Trophoblast cell (in vitro differentiated cells and primary cell): Measurements from ENCODE around the gene SORCS1.

ENCODE experiments used
- DNase-seq, 2 donors: peaks; one replicate each; pipeline ENCODE4 v3.0.0-alpha.2; 2016
- H2AFZ ChIP-seq: 2 replicates; pipeline ENCODE4 v1.6.1; 2013; ENCODE audit warnings: low read length, moderate library complexity, mild to moderate bottlenecking; ENCODE audit not compliant: insufficient read depth, poor library complexity
- H2AK5ac ChIP-seq: 2 replicates; pipeline ENCODE4 v1.6.1; 2013; ENCODE audit warnings: mild to moderate bottlenecking, low read length
- H2BK120ac ChIP-seq: 2 replicates; pipeline ENCODE4 v1.6.1; 2013; ENCODE audit warnings: low read length, mild to moderate bottlenecking, moderate library complexity; ENCODE audit not compliant: insufficient read depth, poor library complexity
- H2BK12ac ChIP-seq: 2 replicates; pipeline ENCODE4 v1.6.1; 2013; ENCODE audit warnings: mild to moderate bottlenecking, low read length, moderate library complexity
- H2BK5ac ChIP-seq: 2 replicates; pipeline ENCODE4 v1.6.1; 2013; ENCODE audit warnings: low read length, low read depth, moderate library complexity, mild to moderate bottlenecking; ENCODE audit not compliant: poor library complexity
- H3K14ac ChIP-seq: 2 replicates; pipeline ENCODE4 v1.6.1; 2013; ENCODE audit warnings: mild to moderate bottlenecking, low read length
- H3K18ac ChIP-seq: 2 replicates; pipeline ENCODE4 v1.6.1; 2013; ENCODE audit warnings: mild to moderate bottlenecking, low read length
- H3K23ac ChIP-seq: 2 replicates; pipeline ENCODE4 v1.6.1; 2013; ENCODE audit warnings: low read length
- H3K27ac ChIP-seq: 2 replicates; pipeline ENCODE4 v1.5.1; 2013; ENCODE audit warnings: low read depth, mild to moderate bottlenecking, inconsistent platforms, low read length, moderate library complexity
- H3K27me3 ChIP-seq: 2 replicates; pipeline ENCODE4 v1.6.1; 2013; ENCODE audit warnings: inconsistent platforms, mild to moderate bottlenecking, low read length, moderate library complexity; ENCODE audit not compliant: insufficient read depth
- H3K36me3 ChIP-seq, 2 experiments: 1 replicate in 1 of 2; 2 replicates in 1 of 2; pipeline ENCODE4 v1.6.1; 2013; ENCODE audit warnings: low read length in 2 of 2, mild to moderate bottlenecking in 2 of 2, moderate library complexity in 1 of 2; ENCODE audit not compliant: insufficient read depth in 2 of 2, control insufficient read depth in 1 of 2
- H3K4ac ChIP-seq: 2 replicates; pipeline ENCODE4 v1.6.1; 2013; ENCODE audit warnings: low read depth, mild to moderate bottlenecking, low read length, moderate library complexity
- H3K4me1 ChIP-seq, 2 experiments: 1 replicate in 1 of 2; 2 replicates in 1 of 2; pipeline ENCODE4 v1.6.1; 2013; ENCODE audit warnings: low read length in 2 of 2, mild to moderate bottlenecking in 2 of 2, moderate library complexity in 1 of 2; ENCODE audit not compliant: insufficient read depth in 2 of 2, control insufficient read depth in 1 of 2
- H3K4me2 ChIP-seq: 2 replicates; pipeline ENCODE4 v1.6.1; 2013; ENCODE audit warnings: inconsistent platforms, mild to moderate bottlenecking, low read length, moderate library complexity
- H3K4me3 ChIP-seq: 2 replicates; pipeline ENCODE4 v1.5.1; 2013; ENCODE audit warnings: mild to moderate bottlenecking, low read depth, low read length, inconsistent platforms
- H3K79me1 ChIP-seq: one replicate; pipeline ENCODE4 v1.6.1; 2013; ENCODE audit warnings: low read length
- H3K79me2 ChIP-seq: 2 replicates; pipeline ENCODE4 v1.6.1; 2013; ENCODE audit warnings: low read length, mild to moderate bottlenecking; ENCODE audit not compliant: control insufficient read depth, insufficient read depth, poor library complexity
- H3K9ac ChIP-seq: 2 replicates; pipeline ENCODE4 v1.6.1; 2013; ENCODE audit warnings: mild to moderate bottlenecking, low read length
- H3K9me3 ChIP-seq: 2 replicates; pipeline ENCODE4 v1.6.1; 2013; ENCODE audit warnings: low read depth, mild to moderate bottlenecking, control low read depth, inconsistent platforms, low read length; ENCODE audit not compliant: insufficient read depth
- H4K12ac ChIP-seq: 2 replicates; pipeline ENCODE4 v1.6.1; 2013; ENCODE audit warnings: low read depth, mild to moderate bottlenecking, low read length, moderate library complexity
- H4K8ac ChIP-seq: 2 replicates; pipeline ENCODE4 v1.6.1; 2013; ENCODE audit warnings: low read depth, mild to moderate bottlenecking, low read length, moderate library complexity
- H4K91ac ChIP-seq: one replicate; pipeline ENCODE4 v1.6.1; 2013; ENCODE audit warnings: low read depth, mild to moderate bottlenecking, low read length, moderate library complexity
- WGBS: extraction: QIAGEN DNeasy Blood & Tissue Kit; methylation state at CpG from one replicate; pipeline ENCODE4 v1.1.7; 2013; ENCODE audit warnings: missing lambda C conversion rate; ENCODE audit not compliant: insufficient read length, insufficient coverage; ENCODE audit errors: extremely low coverage; 5-methylcytosine and 5-hydroxymethylcytosine counted together

SORCS1 gene

DNA sequence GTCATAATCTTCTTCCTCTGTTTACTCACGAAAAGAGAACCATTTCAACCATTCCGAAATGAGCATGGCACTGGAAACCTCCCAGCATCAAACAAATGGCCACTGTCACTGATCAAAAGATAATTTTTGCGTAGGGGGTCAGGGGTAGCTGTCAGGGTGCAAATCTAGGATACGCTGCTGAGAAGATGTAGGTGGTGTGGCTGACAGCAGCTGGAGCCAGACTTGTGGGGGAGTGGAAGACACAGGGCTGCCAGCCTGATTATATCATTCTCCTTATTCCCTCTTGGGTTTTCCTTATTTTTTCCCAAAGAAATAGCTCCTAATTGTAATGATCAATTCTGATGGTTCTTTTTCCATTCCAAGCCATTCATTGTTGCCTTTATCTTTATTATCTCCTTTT lies 266.1 kb downstream of the SORCS1 start:
- H3K4me3 ChIP-seq: no peak overlapping the region
- no peak overlapping the region for H3K14ac ChIP-seq
- H2AK5ac ChIP-seq: no peak overlapping the region
- H2BK12ac ChIP-seq: no peak overlapping the region
- no peak overlapping the region for H3K23ac ChIP-seq
- no peaks in the 10 kb centered on the region for H3K27me3 ChIP-seq
- H3K9ac ChIP-seq: no peak overlapping the region
- H3K79me1 ChIP-seq: no peaks in the 10 kb centered on the region
- no peak overlapping the region for H3K4ac ChIP-seq
- H2BK5ac ChIP-seq: no peak overlapping the region
- no peak overlapping the region for H4K12ac ChIP-seq
- no peaks in the 10 kb centered on the region for H3K4me1 ChIP-seq
- no peak overlapping the region for H3K4me2 ChIP-seq
- H2BK120ac ChIP-seq: no peak overlapping the region
- no peak overlapping the region for H3K27ac ChIP-seq
- H4K91ac ChIP-seq: no peak overlapping the region
- no CpG with 5 or more reads among the region's 4 CpGs for WGBS
- H3K9me3 ChIP-seq: no peaks in the 10 kb centered on the region
- no peak overlapping the region for H2AFZ ChIP-seq
- H4K8ac ChIP-seq: no peak overlapping the region
- no peaks in the 10 kb centered on the region for H3K36me3 ChIP-seq
- H3K18ac ChIP-seq: no peak overlapping the region
- no peaks in the 10 kb centered on the region for H3K79me2 ChIP-seq
- no peak for DNase-seq

DNA sequence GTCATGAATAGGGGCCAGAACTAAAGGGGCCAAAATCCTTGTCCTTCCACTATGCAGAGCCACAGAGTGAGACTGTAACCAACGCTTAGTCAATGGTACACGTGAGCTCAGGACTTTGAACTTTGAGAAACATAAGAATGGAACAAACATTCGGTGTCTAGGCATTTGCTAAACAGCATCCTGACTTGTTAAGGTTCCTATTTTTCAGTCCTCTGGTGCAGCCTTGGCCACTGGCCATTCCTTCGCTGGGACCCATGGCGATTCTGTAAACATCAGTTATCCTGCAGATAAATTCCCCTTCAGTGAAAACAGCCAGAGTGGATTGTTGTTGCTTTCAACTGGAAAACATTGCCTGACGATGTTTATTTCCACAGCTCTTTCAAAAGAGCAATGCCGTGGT lies 266.8 kb downstream of the SORCS1 start:
- DNase-seq: no peak
- Histone ChIP-seq H4K8ac (no peak overlapping the region), H3K4me3 (no peak overlapping the region), H2BK120ac (no peak overlapping the region), H4K91ac (no peak overlapping the region), H4K12ac (no peak overlapping the region), H3K4me2 (no peak overlapping the region), H3K27me3 (no peaks in the 10 kb centered on the region), H2AFZ (no peak overlapping the region), H3K4ac (no peak overlapping the region), H2AK5ac (no peak overlapping the region), H2BK5ac (no peak overlapping the region), H3K18ac (no peak overlapping the region), H3K9ac (no peak overlapping the region), H3K79me1 (no peaks in the 10 kb centered on the region), H2BK12ac (no peak overlapping the region), H3K36me3 (no peaks in the 10 kb centered on the region), H3K14ac (no peak overlapping the region), H3K23ac (no peak overlapping the region), H3K4me1 (no peaks in the 10 kb centered on the region), H3K79me2 (no peaks in the 10 kb centered on the region), H3K9me3 (no peaks in the 10 kb centered on the region), H3K27ac (no peak overlapping the region)
- WGBS: no CpG with 5 or more reads among the region's 7 CpGs

DNA sequence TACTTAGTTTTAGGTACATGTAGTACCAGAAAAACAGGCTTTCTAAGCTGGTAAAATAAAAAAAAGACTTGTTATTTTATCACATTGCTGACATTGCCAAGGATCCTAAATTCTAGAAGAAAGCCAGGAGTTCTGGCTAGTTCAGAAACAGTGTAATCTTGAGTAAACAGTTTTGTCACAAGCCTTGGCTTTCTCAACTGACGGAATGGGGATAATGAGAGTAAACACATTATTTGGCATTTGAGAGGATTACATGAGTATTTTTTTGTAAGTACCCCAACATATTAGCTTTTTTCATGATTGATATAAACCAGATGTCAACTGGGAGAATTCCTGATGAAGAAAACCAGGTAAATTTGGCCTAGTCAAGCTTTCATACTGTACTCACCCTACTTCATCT lies 269.8 kb downstream of the SORCS1 start:
- H3K23ac ChIP-seq: no peak overlapping the region
- DNase-seq: no peak
- H3K9me3 ChIP-seq: no peaks in the 10 kb centered on the region
- H4K91ac ChIP-seq: no peak overlapping the region
- no peak overlapping the region for H2BK5ac ChIP-seq
- H2BK12ac ChIP-seq: no peak overlapping the region
- no CpG with 5 or more reads among the region's 1 CpG for WGBS
- H3K4me1 ChIP-seq: no peaks in the 10 kb centered on the region
- H3K4me3 ChIP-seq: no peak overlapping the region
- H3K79me1 ChIP-seq: no peaks in the 10 kb centered on the region
- H2BK120ac ChIP-seq: no peak overlapping the region
- H2AK5ac ChIP-seq: no peak overlapping the region
- H4K8ac ChIP-seq: no peak overlapping the region
- no peaks in the 10 kb centered on the region for H3K36me3 ChIP-seq
- no peak overlapping the region for H3K27ac ChIP-seq
- no peaks in the 10 kb centered on the region for H3K27me3 ChIP-seq
- no peak overlapping the region for H3K4me2 ChIP-seq
- no peak overlapping the region for H4K12ac ChIP-seq
- H3K9ac ChIP-seq: no peak overlapping the region
- no peak overlapping the region for H3K14ac ChIP-seq
- no peak overlapping the region for H2AFZ ChIP-seq
- no peaks in the 10 kb centered on the region for H3K79me2 ChIP-seq
- H3K18ac ChIP-seq: no peak overlapping the region
- no peak overlapping the region for H3K4ac ChIP-seq

DNA sequence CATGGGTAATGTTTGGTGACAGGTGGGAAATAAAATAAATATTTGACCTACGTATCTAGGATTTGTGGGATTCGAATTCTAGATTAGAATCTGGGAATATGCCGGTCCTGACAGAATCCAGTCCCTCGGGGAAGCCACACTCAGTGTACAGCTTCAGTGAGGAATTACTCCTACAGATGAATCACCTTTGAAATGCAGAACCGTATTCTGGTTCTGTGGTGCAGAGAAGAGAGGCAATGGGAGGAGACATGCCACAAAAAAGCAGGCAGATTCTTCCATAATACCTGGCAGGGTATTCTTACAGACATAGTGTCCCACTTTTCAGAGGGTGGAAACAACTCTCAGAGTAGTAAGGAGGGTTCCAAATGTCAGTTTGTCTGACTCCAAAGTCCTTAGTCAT lies 286.9 kb downstream of the SORCS1 start:
- no peak overlapping the region for H2BK12ac ChIP-seq
- no peak overlapping the region for H3K14ac ChIP-seq
- no peak overlapping the region for H4K12ac ChIP-seq
- no peak overlapping the region for H2AFZ ChIP-seq
- H3K4me1 ChIP-seq: peaks cover 0 to 2% of the 10 kb centered on the region in 2 experiments
- H3K36me3 ChIP-seq: no peaks in the 10 kb centered on the region
- H2BK5ac ChIP-seq: no peak overlapping the region
- no peak for DNase-seq
- H3K4me3 ChIP-seq: no peak overlapping the region
- no CpG with 5 or more reads among the region's 5 CpGs for WGBS
- no peaks in the 10 kb centered on the region for H3K79me1 ChIP-seq
- H3K9ac ChIP-seq: no peak overlapping the region
- H4K8ac ChIP-seq: no peak overlapping the region
- no peak overlapping the region for H3K27ac ChIP-seq
- no peaks in the 10 kb centered on the region for H3K9me3 ChIP-seq
- no peaks in the 10 kb centered on the region for H3K27me3 ChIP-seq
- no peaks in the 10 kb centered on the region for H3K79me2 ChIP-seq
- no peak overlapping the region for H3K23ac ChIP-seq
- H2AK5ac ChIP-seq: no peak overlapping the region
- H2BK120ac ChIP-seq: no peak overlapping the region
- no peak overlapping the region for H3K4ac ChIP-seq
- no peak overlapping the region for H4K91ac ChIP-seq
- H3K18ac ChIP-seq: no peak overlapping the region
- no peak overlapping the region for H3K4me2 ChIP-seq

DNA sequence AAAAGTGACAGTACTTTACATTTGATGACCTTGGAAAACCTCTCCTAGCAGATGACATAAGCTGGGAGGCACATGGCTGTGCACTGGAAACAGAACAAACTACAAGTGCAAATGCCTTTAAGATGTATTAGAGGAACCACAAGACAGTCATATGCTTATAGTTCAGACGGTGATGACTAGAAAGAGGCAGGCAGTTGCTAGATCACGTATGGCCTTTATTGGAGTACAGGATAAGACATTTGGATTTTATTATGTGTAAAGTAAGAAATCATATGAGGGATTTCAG lies 290.0 kb downstream of the SORCS1 start:
- Histone ChIP-seq H3K27ac (no peak overlapping the region), H3K79me2 (no peaks in the 10 kb centered on the region), H2AK5ac (no peak overlapping the region), H3K9ac (no peak overlapping the region), H3K4me3 (no peak overlapping the region), H3K23ac (no peak overlapping the region), H3K4me2 (no peak overlapping the region), H4K8ac (no peak overlapping the region), H4K12ac (no peak overlapping the region), H3K9me3 (no peaks in the 10 kb centered on the region), H3K36me3 (no peaks in the 10 kb centered on the region), H3K14ac (no peak overlapping the region), H3K4ac (no peak overlapping the region), H4K91ac (no peak overlapping the region), H2BK5ac (no peak overlapping the region), H2BK120ac (no peak overlapping the region), H3K27me3 (no peaks in the 10 kb centered on the region), H3K79me1 (no peaks in the 10 kb centered on the region), H3K4me1 (peaks cover 0 to 1% of the 10 kb centered on the region in 2 experiments), H2BK12ac (no peak overlapping the region), H3K18ac (no peak overlapping the region), H2AFZ (no peak overlapping the region)
- WGBS: no CpG with 5 or more reads among the region's 2 CpGs
- DNase-seq: no peak
